Activated gamma-delta T cell (primary cell): ENCODE results near the gene SLC38A8.

Source experiments
- DNase-seq: peaks from one replicate; lab custom pipeline; 2025; lab: John Stamatoyannopoulos, UW

The SLC38A8 gene

GRCh38 chr16:84000989-84001642, 41.5 kb downstream of the SLC38A8 start:
- DNase-seq: no peak

DNA sequence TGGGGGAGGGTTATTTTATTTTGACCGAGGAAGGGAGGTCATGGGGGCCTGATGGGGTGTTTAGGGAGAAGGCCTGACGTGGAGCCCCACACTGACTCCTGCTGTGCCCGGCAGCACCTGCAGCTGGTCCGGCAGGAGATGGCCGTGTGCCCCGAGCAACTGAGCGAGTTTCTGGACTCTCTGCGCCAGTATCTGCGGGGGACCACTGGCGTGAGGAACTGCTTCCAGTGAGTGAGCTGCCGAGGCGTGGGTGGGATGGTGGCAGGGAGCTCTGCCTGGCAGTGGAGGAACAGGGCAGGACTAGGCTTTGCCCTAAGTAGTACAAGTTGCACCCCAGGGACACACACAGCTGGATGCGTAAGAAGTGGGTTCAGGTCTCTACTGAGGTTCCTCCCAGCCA, 44.5 kb downstream of the SLC38A8 start:
- DNase-seq: no peak

DNA sequence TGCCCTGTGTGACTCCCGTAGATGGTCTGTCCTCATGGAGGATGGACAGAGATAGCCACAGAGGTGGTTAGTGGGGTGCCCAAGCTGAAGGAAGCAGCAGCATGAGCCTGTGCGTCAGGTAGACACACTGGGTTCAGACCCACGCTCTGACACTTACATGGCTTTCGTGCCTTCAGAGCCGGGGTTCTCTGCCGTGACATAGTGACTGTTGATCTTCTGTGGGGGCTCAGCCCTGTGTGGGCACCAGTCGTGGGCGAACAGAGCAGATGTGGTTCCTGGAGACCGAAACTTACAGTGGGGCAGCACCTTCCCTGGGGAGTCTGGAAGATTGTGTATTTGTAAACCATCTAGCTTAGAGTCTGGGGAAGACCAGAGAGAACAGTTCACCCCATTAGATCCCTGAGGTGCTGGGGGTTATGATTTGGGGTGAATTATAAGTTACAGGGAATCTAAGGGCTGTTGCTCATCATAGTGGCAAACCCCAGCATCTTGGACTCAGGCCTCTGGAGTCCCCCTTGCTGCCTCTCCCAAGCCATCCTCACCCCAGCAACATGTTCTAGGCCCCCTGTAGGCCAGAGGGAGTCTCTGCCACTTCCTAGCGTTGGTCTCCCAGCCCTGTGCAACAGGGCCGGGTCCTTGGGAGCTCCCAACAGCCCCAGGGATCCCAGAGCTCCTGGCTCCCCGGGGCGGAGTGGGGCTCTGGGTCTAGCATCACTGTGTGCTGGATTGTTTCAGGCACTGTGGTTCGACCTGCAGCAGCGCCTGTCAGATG, 45.9 kb downstream of the SLC38A8 start:
- no peak for DNase-seq

DNA sequence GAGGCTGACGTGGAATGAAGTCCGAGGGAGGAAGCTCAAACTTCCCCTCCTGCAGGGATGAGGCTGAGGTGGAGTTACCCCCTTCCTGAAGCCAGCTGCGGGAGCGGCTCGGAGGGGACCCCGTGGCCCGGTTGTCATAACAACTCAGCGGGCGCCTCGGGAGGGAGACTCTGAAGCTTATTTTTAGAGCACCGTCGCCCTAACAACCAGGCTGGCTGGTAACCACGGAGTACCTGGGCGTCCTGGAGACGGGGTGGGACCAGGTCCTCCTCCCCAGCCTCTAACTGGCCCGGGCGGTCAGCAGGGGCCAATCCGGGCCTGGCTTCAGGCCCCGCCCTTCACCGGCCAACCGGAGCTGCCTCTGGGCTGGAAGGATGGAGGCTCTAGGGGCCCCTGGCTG, 46.8 kb downstream of the SLC38A8 start:
- no peak for DNase-seq

- DNase-seq: no peak
These were observed 47.9 kb downstream of the SLC38A8 start for GRCh38 chr16:83994703-83995102.

DNA sequence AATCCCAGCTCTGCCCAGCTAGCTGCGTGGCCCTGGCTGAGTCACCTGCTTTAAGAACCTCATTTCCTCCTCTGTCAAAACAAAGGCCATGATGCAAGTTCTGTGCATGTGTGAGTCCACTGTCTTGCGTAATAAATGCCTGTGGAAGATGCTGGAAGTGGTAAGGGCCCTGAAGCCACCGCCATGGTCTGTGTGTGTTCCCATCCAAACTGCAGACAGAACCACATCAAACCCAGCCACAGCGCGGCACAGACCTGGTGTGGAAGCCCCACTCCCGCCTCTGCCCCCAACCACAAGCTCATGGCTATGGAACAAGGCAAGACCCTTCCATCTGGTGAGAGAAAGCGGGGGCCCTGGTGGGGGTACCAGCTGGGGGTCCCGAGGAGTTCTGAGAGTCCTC, 48.5 kb downstream of the SLC38A8 start:
- no peak for DNase-seq

- DNase-seq: no peak
These were observed 50.0 kb downstream of the SLC38A8 start for GRCh38 chr16:83992624-83993023.

- no peak for DNase-seq
These were observed 52.1 kb downstream of the SLC38A8 start for GRCh38 chr16:83990492-83990891.

DNA sequence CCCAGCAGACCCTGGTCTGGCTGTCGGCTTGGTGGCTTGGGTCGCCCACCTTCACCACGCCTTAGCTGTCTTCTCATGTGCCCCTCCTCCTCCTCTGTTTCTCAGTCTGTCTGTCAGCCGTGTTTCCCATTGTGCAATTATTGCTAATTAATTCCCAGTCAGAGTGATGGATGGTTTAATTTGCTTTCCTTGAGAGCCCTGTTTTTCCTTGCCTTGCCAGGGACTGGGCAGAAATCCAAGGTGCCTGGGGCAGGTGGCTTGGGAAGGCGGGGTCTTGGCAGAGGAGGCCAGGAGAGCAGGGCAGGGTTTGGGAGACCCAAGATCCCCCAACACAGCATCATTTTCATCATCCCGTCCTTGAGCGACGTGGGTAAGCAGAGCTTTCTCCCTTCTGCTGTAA, 53.3 kb downstream of the SLC38A8 start:
- no peak for DNase-seq

GRCh38 chr16:83983491-83983890, 59.1 kb downstream of the SLC38A8 start:
- DNase-seq: no peak

GRCh38 chr16:83981799-83982198, 60.8 kb downstream of the SLC38A8 start:
- DNase-seq: no peak

GRCh38 chr16:83980794-83981193, 61.8 kb downstream of the SLC38A8 start:
- no peak for DNase-seq

GRCh38 chr16:83979441-83979840, 63.2 kb downstream of the SLC38A8 start:
- no peak for DNase-seq

DNA sequence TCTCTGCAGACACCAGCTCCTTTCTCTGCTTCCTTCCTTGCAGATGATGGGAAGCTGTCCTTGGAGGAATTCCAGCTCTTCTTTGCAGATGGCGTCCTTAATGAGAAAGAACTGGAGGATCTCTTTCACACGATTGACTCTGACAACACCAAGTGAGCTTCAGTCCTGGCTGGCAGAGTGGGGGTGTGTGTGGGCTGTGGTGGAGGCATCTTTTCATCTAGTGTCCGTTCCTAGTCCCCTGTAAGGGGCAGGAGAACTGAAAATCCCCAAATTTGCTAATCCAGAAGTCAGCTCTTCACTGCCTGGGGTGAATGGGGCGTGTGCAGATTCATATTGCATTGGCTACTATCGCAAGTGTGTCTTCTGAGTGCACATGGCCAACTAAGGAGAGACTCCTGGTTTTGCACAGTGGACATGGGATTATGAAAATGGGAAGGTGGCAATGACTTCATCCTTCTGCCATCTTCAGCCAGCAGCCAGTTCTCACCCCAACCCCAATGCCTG, 64.1 kb downstream of the SLC38A8 start:
- no peak for DNase-seq

DNA sequence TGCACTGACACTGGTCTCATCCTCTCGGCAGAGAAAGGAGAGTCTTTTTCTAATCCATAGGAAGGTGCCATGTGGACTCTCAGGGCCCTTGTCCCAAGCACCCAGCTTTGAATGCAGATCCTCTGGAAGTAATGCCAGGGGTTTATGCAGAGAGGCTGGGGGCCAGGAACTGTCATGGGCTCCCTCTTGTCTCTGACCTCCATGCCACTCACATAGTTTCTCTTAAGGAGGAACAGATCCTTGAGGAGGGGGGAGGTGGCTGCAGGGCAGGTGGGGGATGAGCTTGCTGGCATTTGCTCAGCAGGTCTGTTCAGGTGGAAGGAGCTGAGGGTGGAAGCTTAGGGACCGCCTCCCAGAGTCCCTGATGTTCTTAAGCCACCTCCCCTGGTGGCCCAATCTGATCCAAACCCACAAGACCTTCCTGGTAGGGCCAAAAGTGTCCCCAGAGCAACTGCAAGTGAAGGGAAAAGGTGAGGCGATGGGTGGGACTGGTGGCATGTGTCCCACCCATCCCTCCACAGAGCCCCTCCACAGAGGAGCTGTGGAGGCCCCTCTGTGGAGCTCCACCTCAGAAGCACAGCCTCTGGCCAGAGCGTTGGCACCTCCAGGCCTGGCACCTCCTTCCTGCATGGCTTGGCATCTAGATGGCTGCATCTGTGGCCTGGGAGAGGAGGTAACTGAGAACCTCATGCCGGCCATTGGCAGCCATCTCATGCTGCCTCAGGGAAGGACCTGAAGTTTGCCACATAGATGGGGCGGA, 65.4 kb downstream of the SLC38A8 start:
- DNase-seq: no peak

- DNase-seq: no peak
These were observed 66.9 kb downstream of the SLC38A8 start for GRCh38 chr16:83975590-83976260.

GRCh38 chr16:83974475-83974874, 68.1 kb downstream of the SLC38A8 start:
- no peak for DNase-seq

GRCh38 chr16:83973581-83974385, 68.8 kb downstream of the SLC38A8 start:
- no peak for DNase-seq

- no peak for DNase-seq
These were observed 69.5 kb downstream of the SLC38A8 start for GRCh38 chr16:83973077-83973476.

- DNase-seq: no peak
These were observed 70.2 kb downstream of the SLC38A8 start for GRCh38 chr16:83972256-83973008.
